Inferior parietal cortex (tissue), 1 donor: ENCODE data around the gene VGLL3.

ENCODE experiments used
- DNase-seq: peaks from one replicate; pipeline ENCODE4 v3.0.0-alpha.2; 2016; ENCODE audit errors: extremely low spot score

The VGLL3 gene

GRCh38 chr3:86950717-86951116 lies 40.2 kb downstream of the VGLL3 start:
- DNase-seq = no peak

- DNase-seq = no peak
These were observed 41.1 kb downstream of the VGLL3 start for GRCh38 chr3:86949850-86950249.

DNA sequence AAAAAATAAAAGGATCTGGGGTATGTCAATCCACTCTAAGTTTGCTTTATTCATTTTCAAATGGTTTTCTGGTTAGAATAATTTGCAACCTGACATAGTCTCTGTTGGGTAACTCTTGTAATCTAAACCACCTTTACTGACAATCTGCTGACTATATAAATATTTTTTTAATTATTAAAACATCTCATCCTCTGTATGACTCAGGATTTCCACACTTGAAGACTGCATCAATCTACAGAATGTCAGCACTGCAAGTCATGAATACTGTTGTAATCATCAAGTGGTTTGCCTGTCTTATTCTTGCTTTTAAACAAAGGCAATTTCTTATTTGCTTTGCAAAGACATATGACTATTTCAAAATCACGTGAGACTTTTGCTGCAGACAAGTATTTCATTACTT lies 42.1 kb downstream of the VGLL3 start:
- DNase-seq = no peak

DNA sequence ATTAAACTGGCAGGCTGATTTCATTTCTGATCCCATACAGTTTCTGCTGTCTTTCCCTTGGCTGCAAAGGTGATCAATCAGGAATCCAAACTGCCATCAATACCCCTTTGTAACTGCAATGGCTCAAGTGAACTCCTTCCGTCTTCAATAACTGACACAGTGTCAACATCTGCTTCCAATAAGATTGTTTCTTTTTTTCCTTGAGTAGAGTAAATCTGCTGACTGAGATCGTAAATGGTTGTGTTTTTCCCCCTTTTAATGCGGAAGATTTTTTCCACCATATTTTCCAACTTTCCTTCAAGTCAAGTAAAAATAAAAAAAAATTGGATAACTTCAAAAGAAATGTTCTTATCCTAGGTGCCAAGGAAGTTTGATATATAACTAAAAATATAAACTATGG lies 48.7 kb downstream of the VGLL3 start:
- DNase-seq = no peak

- no peak for DNase-seq
These were observed 52.4 kb downstream of the VGLL3 start for GRCh38 chr3:86938416-86939105.

- DNase-seq = no peak
These were observed 53.6 kb downstream of the VGLL3 start for GRCh38 chr3:86937306-86937791.

DNA sequence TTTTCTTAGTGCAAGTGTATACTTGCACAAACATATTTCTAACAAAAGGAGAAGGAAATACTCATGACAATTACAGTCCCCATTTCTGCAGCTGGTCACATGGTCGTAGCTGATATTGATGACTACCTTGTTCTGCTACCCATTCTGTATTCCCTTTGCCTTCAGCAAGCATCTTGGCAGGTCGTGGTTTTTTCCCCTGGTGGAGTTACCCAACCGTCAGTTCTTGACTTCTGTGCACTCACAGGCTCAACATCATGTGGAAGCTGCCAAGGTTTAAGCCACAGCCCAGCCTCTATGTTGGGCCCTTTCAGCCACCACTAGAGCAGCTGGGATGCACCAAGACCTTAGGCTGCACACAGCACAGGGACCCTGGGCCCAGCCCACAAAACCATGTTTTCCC lies 56.1 kb downstream of the VGLL3 start:
- DNase-seq = no peak

- DNase-seq = no peak
These were observed 60.1 kb downstream of the VGLL3 start for GRCh38 chr3:86930831-86931230.

- DNase-seq = no peak
These were observed 60.8 kb downstream of the VGLL3 start for GRCh38 chr3:86930181-86930580.

DNA sequence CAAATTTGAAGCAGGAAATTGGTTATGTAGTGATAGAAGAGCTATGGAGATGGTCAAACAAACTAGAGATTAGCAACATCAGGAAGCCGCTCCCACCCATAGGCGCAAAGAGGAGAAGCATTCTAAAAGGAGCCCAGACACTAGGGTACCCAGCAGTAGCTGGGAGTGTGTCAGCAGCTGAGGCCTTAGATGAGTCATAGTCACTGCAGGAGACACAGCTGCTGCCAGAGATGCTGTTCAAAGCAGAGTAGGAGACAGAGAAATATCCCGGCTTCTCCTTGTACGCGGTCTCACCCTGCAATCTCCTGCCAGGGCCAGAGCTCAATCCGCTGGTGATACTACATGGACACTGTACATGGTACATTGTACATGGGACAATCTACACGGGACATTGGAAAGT lies 61.9 kb downstream of the VGLL3 start:
- peak; percentile 2 for DNase-seq

DNA sequence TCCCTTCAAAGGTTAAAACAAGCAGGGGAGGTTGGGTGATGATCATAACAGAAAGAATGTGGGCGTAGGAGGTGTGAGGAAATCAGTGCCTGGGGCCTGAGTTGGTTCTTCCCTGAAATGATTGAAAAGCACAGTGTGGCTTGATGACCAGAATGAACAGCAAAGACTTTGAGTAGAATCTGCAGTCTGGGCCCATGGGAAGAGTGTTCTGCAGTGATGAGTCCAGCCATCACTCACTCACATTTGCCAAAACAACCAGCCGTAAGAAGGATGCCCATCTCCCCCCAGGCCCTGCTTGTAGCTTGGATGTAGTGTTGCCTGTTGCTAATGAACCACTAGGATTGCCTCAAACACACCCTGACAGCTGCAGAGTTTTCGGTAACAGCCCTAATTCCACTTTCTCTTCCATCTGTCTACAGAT lies 67.9 kb downstream of the VGLL3 start:
- DNase-seq = no peak

DNA sequence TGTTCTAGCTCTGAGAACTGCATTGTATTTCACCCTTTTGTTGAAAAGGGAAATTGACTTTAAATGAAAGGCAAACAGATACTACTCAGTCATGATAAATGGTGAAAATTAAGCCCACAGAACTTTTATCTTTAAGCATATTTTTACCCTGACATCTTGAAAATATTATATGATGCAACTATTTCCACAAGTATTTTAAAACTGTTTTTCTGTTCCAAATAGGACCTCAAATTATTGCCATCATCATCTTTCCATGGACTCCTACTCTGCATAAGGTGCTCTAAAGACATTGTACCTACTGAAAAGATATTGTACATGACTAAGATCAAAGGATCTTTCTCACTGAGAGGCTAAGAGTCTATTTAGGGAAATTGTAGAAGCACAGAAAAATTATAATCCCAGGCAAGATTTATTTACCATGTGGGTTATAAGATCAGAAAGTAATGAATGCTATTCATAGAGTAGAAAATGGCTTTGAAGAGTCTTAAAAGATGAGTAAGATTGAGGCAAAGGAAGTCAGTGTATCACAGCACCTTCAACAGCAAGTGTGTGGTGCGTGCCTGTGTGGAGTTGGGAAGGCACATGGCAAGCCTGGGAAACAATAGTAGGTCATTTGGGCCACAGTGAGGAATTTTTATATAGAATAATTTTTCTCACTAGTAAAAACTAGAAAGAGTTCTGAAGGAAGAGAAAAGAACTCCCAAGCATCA lies 68.8 kb downstream of the VGLL3 start:
- no peak for DNase-seq

- no peak for DNase-seq
These were observed 76.3 kb downstream of the VGLL3 start for GRCh38 chr3:86914670-86915069.

DNA sequence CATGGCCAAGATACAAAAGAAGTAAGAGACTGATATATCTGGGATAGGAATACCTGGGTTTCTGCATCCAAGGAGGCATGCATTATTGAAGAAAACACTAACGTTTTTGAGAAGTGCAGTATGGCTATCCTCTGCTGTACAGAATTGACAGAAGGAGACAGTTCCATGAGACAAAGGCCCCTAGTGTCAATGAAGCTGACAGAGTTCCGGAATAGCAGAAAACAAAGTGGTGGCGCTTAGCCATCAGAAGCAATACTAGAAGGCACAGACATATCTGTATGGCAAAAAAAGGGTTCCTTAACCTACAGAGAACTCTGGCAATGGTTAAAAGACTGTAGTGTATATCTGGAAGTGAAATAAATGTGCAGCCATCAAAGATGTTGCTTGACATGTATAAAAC lies 77.8 kb downstream of the VGLL3 start:
- DNase-seq = peak; percentile 16

DNA sequence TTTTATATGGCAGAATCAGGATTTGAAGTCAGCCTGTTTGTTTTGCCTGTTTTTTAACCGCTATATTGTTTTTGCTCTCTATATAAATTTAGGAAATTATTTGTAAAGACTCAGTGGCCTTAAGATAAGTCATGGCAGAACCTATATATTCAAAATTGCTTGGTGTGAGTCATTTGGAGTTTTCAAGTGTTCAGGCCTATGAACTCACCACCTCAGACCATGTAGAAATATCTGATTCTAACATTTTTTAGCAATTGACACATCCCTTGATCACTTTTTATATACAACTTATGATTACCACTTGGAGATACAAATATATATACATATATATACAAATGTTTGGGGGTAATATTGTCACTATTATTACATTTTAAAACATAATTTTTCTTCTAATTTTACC lies 95.7 kb downstream of the VGLL3 start:
- DNase-seq = no peak

- DNase-seq = no peak
These were observed 100.1 kb downstream of the VGLL3 start for GRCh38 chr3:86890741-86891396.
